GM12872 (cell line): Measurements from ENCODE around the gene DENND2C.

Experiments
- CTCF ChIP-seq: IDR thresholded peaks from 3 replicates; pipeline ENCODE4 v1.5.1; 2011; ENCODE audit warnings: low read depth, mild to moderate bottlenecking, low read length, moderate library complexity; ENCODE audit not compliant: insufficient read depth

The DENND2C gene

DNA sequence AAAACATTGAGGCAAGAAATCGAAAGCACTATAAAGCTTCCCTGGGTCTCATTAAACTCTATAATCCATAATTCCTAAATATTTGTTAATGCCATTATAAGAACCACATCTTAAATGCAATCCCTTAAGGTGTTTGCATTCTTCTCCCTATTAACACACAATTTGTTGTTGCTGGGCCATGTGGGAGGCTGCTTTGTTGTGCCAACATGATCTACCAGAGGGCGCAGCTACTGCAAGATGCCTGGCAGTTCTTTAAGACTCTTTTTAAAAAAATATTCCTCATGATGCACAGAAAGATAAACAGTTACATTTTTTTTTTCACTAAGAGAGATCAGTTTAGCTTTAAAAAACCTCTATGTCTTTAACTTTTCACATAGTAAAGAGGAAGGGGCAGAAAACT lies 49.4 kb downstream of the DENND2C start:
- TF ChIP-seq CTCF: no peak

DNA sequence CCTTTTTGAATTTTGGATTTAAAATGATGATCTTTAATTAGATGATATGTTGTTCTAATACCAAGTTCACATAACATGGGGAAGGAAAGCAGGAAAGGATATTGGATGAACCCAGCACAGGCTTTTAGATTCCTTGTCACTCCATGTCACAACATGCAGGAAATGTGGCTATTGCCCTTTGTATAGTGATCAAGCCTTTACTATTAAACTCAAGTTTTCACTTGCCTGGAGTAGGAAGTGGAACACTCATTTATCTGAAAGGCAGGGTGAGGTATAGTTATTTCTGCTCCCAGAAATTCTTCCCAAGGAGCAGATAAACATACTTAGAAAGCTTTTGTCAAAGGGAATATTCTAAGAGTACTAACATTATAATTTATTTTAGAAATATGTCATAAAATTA lies 51.2 kb downstream of the DENND2C start:
- TF ChIP-seq CTCF: no peak

- TF ChIP-seq CTCF: no peak
Measured at GRCh38 chr1:114610546-114611245, 59.2 kb downstream of the DENND2C start.

GRCh38 chr1:114609826-114610225 lies 60.0 kb downstream of the DENND2C start:
- no peak for TF ChIP-seq CTCF

DNA sequence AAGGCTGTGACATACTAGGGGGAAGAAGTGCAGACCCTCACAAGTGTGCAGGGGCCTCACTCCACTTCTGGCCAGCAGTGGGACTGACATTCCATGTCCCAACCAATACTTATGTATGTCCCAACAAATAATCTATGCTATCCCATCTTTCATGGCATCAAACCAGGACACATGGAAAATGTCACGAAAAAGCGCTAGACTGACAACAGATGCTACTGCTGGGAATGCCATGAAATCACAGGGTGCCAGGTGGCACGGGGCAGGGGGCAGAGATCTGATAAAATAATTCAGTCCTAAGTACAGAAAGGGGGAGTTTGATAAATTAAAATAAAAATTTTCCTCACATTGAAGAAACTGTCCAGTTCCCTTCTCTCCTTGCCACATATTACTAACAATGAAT lies 60.8 kb downstream of the DENND2C start:
- no peak for TF ChIP-seq CTCF

GRCh38 chr1:114607223-114607622 lies 62.6 kb downstream of the DENND2C start:
- no peak for TF ChIP-seq CTCF

GRCh38 chr1:114597949-114598348 lies 71.9 kb downstream of the DENND2C start:
- no peak for TF ChIP-seq CTCF
